ENCODE measurements around the gene SMIM32. TPM values are rescaled to one million over a fixed set of nuclear protein-coding genes. Genes with fewer than 3 reads are reported as not detected.

SMIM32 gene
- total and polyA plus RNA-seq, 9 of the 15 experiments (the other 6 are each of a cell fraction or from before 2014, with no cell fraction given): not detected

DNA sequence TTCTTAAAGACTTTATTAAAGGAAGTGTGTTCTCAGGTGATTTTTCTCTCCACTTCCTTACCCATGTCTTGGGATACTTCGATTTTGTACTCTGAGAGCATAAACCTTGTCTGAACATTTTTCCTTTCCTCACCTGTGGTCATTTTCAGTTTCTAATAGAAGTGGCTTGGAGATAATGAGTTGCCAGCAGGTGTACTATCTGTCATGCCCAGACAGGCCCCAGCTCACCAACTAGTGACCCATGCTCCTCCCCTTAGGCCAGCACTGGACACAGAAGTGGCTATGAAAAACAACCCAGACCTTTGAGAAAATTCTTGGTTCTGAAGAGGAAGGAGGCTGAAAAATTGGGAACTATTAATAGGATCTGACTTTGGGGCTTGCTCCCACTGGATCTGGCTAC, 49.2 kb upstream of the SMIM32 start:
- ATAC-seq (no peak), DNase-seq (ENCODE audit: extremely low read depth in 1 of 4, low spot score in 3 of 4) (no peak), FAIRE-seq (no peak)
- intact Hi-C loops (cut with micrococcal nuclease): no loop called here
- Histone ChIP-seq H3K4me2 (ENCODE audit: insufficient read depth, low read length) (no peak overlapping the region), H3K4me1 (replicated peaks in 1 of 2; ENCODE audit: control insufficient read depth in 2 of 2, insufficient read depth in 2 of 2, low read length in 2 of 2) (no peaks in the 10 kb centered on the region), H3K27ac (ENCODE audit: extremely low read depth, low read depth, low read length) (no peak overlapping the region), H3K27me3 (ENCODE audit: control insufficient read depth in 2 of 2, insufficient read depth in 2 of 2, low read length in 2 of 2) (no peaks in the 10 kb centered on the region; a peak in 2 of 5 replicates), H3K9me3 (replicated peaks; ENCODE audit: control insufficient read depth, insufficient read depth, low read depth, low read length) (no peaks in the 10 kb centered on the region), H3K79me2 (ENCODE audit: control insufficient read depth, insufficient read depth, low read length) (no peaks in the 10 kb centered on the region), H4K20me1 (replicated peaks; ENCODE audit: control insufficient read depth, insufficient read depth, low read length) (no peaks in the 10 kb centered on the region; the same call in 1 of the 2 replicates), H3K9ac (ENCODE audit: insufficient read depth in 1 of 2, low read depth in 2 of 2, low read length in 2 of 2) (no peak overlapping the region), H3K4me3 (no peak overlapping the region), H3K9me1 (ENCODE audit: control insufficient read depth, insufficient read depth, low read length) (no peaks in the 10 kb centered on the region), H3K36me3 (ENCODE audit: control insufficient read depth, insufficient read depth, low read length) (no peaks in the 10 kb centered on the region), H2AFZ (ENCODE audit: low read depth, low read length) (no peak overlapping the region)
- CTCF ChIA-PET (ENCODE audit: low intra/inter-chr PET ratio): no interaction called here
- POLR2A ChIA-PET: interaction anchor here (0.7 kb wide), 1 partner anchor 1209 kb away, joined by 3 read pairs; no protein-coding TSS in a partner anchor
- BruUV-seq (replicated peaks): no TSS peak
- TF ChIP-seq BCL6 (CRISPR knock-in tag; IDR thresholded peaks at IDR 0.05): no peak
- no peak for TF ChIP-seq NFE2 (IDR thresholded peaks at IDR 0.05; ENCODE audit: low read depth)
- TF ChIP-seq, protein P1, sequence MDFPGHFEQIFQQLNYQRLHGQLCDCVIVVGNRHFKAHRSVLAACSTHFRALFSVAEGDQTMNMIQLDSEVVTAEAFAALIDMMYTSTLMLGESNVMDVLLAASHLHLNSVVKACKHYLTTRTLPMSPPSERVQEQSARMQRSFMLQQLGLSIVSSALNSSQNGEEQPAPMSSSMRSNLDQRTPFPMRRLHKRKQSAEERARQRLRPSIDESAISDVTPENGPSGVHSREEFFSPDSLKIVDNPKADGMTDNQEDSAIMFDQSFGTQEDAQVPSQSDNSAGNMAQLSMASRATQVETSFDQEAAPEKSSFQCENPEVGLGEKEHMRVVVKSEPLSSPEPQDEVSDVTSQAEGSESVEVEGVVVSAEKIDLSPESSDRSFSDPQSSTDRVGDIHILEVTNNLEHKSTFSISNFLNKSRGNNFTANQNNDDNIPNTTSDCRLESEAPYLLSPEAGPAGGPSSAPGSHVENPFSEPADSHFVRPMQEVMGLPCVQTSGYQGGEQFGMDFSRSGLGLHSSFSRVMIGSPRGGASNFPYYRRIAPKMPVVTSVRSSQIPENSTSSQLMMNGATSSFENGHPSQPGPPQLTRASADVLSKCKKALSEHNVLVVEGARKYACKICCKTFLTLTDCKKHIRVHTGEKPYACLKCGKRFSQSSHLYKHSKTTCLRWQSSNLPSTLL (IDR thresholded peaks at IDR 0.05): no peak
- in situ Hi-C loops (cut with MboI): loop anchor here (10.0 kb wide), 2 partner anchors 183 to 533 kb away; no protein-coding TSS in a partner anchor
- 10% methylated on average over 1 of the region's 1 CpG for WGBS (ENCODE audit: insufficient coverage, low coverage, missing lambda C conversion rate)

DNA sequence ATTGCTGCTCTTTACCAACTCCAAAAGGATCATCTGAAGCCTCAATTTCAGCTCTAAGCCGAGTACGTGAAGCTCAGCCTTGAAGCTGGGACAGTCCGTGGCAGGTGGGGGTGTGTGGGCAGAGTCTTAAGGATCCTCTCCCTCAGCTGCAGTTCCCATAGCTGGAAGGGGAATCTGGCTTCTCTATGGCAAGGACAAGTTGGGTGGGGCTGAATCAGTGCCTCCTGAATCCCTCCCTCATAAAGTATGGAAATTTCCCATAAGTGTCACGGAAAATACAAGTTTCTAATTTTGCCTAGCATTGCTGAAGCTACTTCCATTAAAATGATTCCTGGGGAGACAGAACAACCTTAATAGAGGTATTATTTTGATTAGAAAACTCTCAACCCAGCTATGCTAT, 47.9 kb upstream of the SMIM32 start:
- Histone ChIP-seq H3K4me1 (replicated peaks in 1 of 2; ENCODE audit: control insufficient read depth in 2 of 2, insufficient read depth in 2 of 2, low read length in 2 of 2) (no peaks in the 10 kb centered on the region), H3K79me2 (ENCODE audit: control insufficient read depth, insufficient read depth, low read length) (no peaks in the 10 kb centered on the region), H3K9me1 (ENCODE audit: control insufficient read depth, insufficient read depth, low read length) (no peaks in the 10 kb centered on the region), H3K4me3 (no peak overlapping the region), H3K27ac (ENCODE audit: extremely low read depth, low read depth, low read length) (no peak overlapping the region), H3K9ac (ENCODE audit: insufficient read depth in 1 of 2, low read depth in 2 of 2, low read length in 2 of 2) (no peak overlapping the region), H3K27me3 (ENCODE audit: control insufficient read depth in 2 of 2, insufficient read depth in 2 of 2, low read length in 2 of 2) (no peaks in the 10 kb centered on the region; a peak in 2 of 5 replicates), H3K9me3 (replicated peaks; ENCODE audit: control insufficient read depth, insufficient read depth, low read depth, low read length) (no peaks in the 10 kb centered on the region), H3K36me3 (ENCODE audit: control insufficient read depth, insufficient read depth, low read length) (no peaks in the 10 kb centered on the region), H2AFZ (ENCODE audit: low read depth, low read length) (no peak overlapping the region), H3K4me2 (ENCODE audit: insufficient read depth, low read length) (no peak overlapping the region), H4K20me1 (replicated peaks; ENCODE audit: control insufficient read depth, insufficient read depth, low read length) (no peaks in the 10 kb centered on the region; the same call in 1 of the 2 replicates)
- 2% methylated on average over 4 of the region's 4 CpGs for WGBS (ENCODE audit: insufficient coverage, low coverage, missing lambda C conversion rate)
- in situ Hi-C loops (cut with MboI): loop anchor here (10.0 kb wide), 2 partner anchors 184 to 534 kb away; no protein-coding TSS in a partner anchor
- CTCF ChIA-PET (ENCODE audit: low intra/inter-chr PET ratio): no interaction called here
- ATAC-seq (no peak), FAIRE-seq (no peak), DNase-seq (ENCODE audit: extremely low read depth in 1 of 4, low spot score in 3 of 4) (no peak)
- POLR2A ChIA-PET: no interaction called here
- intact Hi-C loops (cut with micrococcal nuclease): no loop called here
- no TSS peak for BruUV-seq (replicated peaks)
- TF ChIP-seq, protein P2, sequence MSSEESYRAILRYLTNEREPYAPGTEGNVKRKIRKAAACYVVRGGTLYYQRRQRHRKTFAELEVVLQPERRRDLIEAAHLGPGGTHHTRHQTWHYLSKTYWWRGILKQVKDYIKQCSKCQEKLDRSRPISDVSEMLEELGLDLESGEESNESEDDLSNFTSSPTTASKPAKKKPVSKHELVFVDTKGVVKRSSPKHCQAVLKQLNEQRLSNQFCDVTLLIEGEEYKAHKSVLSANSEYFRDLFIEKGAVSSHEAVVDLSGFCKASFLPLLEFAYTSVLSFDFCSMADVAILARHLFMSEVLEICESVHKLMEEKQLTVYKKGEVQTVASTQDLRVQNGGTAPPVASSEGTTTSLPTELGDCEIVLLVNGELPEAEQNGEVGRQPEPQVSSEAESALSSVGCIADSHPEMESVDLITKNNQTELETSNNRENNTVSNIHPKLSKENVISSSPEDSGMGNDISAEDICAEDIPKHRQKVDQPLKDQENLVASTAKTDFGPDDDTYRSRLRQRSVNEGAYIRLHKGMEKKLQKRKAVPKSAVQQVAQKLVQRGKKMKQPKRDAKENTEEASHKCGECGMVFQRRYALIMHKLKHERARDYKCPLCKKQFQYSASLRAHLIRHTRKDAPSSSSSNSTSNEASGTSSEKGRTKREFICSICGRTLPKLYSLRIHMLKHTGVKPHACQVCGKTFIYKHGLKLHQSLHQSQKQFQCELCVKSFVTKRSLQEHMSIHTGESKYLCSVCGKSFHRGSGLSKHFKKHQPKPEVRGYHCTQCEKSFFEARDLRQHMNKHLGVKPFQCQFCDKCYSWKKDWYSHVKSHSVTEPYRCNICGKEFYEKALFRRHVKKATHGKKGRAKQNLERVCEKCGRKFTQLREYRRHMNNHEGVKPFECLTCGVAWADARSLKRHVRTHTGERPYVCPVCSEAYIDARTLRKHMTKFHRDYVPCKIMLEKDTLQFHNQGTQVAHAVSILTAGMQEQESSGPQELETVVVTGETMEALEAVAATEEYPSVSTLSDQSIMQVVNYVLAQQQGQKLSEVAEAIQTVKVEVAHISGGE (CRISPR knock-in tag; IDR thresholded peaks at IDR 0.05): no peak
- TF ChIP-seq ZFPM2 (CRISPR knock-in tag; IDR thresholded peaks at IDR 0.05) (no peak), ARHGAP35 (IDR thresholded peaks at IDR 0.05; ENCODE audit: partially characterized antibody) (no peak), KDM4B (IDR thresholded peaks at IDR 0.05; ENCODE audit: borderline replicate concordance in 2 of 2, low read depth in 1 of 2) (no peak), ZBTB17 (CRISPR knock-in tag; IDR thresholded peaks at IDR 0.05) (no peak), RFX5 (IDR thresholded peaks at IDR 0.05; ENCODE audit: low read depth, low read length) (no peak), RFX1 (IDR thresholded peaks at IDR 0.05) (no peak)

Measured in K562 (cell line).